HL-60 (cell line): Measurements from ENCODE around the gene NKD1.

ENCODE experiments used
- DNase-seq, 2 experiments: peaks; one replicate each; pipeline ENCODE4 v3.0.0-alpha.2; 2010 to 2020; ENCODE audit warnings: low read depth in 1 of 2, low spot score in 1 of 2
- H3K27ac ChIP-seq: fragments of 250-450 bp; sonication (Bioruptor Pico); replicated peaks from 2 replicates; pipeline ENCODE4 v1.5.1; 2020; ENCODE audit warnings: mild to moderate bottlenecking, moderate library complexity
- H3K27me3 ChIP-seq: fragments of 250-450 bp; sonication (Bioruptor Pico); 2 replicates; pipeline ENCODE4 v1.5.1; 2021; ENCODE audit warnings: mild to moderate bottlenecking, moderate library complexity; ENCODE audit not compliant: insufficient read depth, poor library complexity, severe bottlenecking
- H3K4me3 ChIP-seq: replicated peaks from 2 replicates; pipeline ENCODE4 v1.5.1; 2011; ENCODE audit warnings: mild to moderate bottlenecking, control low read depth, low read length; ENCODE audit not compliant: insufficient read depth
- GABPA ChIP-seq: IDR thresholded peaks from 2 replicates; pipeline ENCODE4 v1.6.1; 2012; ENCODE audit warnings: low read depth
- POLR2AphosphoS5 ChIP-seq: IDR thresholded peaks from 2 replicates; pipeline ENCODE4 v1.6.1; 2012; ENCODE audit warnings: low read depth
- SPI1 ChIP-seq: IDR thresholded peaks from 2 replicates; pipeline ENCODE4 v1.6.1; 2012; ENCODE audit warnings: low read depth, mild to moderate bottlenecking, borderline replicate concordance
- TF ChIP-seq, protein P1 (sequence below): IDR thresholded peaks from 2 replicates; pipeline ENCODE4 v1.6.1; 2012; ENCODE audit warnings: low read depth; ENCODE audit not compliant: insufficient replicate concordance
- TF ChIP-seq, protein P2 (sequence below): IDR thresholded peaks from one replicate; pipeline ENCODE4 v1.5.1; 2011; ENCODE audit warnings: low read length, control low read depth, inconsistent platforms; ENCODE audit not compliant: insufficient read depth

The NKD1 gene

GRCh38 chr16:50546125-50546524 lies 2.1 kb upstream of the NKD1 start:
- H3K4me3 ChIP-seq = no peak overlapping the region
- peaks cover 20% of the 10 kb centered on the region for H3K27me3 ChIP-seq
- no peak for DNase-seq
- no peak for TF ChIP-seq GABPA
- no peak for TF ChIP-seq SPI1
- TF ChIP-seq, protein P1, sequence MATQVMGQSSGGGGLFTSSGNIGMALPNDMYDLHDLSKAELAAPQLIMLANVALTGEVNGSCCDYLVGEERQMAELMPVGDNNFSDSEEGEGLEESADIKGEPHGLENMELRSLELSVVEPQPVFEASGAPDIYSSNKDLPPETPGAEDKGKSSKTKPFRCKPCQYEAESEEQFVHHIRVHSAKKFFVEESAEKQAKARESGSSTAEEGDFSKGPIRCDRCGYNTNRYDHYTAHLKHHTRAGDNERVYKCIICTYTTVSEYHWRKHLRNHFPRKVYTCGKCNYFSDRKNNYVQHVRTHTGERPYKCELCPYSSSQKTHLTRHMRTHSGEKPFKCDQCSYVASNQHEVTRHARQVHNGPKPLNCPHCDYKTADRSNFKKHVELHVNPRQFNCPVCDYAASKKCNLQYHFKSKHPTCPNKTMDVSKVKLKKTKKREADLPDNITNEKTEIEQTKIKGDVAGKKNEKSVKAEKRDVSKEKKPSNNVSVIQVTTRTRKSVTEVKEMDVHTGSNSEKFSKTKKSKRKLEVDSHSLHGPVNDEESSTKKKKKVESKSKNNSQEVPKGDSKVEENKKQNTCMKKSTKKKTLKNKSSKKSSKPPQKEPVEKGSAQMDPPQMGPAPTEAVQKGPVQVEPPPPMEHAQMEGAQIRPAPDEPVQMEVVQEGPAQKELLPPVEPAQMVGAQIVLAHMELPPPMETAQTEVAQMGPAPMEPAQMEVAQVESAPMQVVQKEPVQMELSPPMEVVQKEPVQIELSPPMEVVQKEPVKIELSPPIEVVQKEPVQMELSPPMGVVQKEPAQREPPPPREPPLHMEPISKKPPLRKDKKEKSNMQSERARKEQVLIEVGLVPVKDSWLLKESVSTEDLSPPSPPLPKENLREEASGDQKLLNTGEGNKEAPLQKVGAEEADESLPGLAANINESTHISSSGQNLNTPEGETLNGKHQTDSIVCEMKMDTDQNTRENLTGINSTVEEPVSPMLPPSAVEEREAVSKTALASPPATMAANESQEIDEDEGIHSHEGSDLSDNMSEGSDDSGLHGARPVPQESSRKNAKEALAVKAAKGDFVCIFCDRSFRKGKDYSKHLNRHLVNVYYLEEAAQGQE = no peak
- TF ChIP-seq POLR2AphosphoS5 = no peak
- TF ChIP-seq, protein P2, sequence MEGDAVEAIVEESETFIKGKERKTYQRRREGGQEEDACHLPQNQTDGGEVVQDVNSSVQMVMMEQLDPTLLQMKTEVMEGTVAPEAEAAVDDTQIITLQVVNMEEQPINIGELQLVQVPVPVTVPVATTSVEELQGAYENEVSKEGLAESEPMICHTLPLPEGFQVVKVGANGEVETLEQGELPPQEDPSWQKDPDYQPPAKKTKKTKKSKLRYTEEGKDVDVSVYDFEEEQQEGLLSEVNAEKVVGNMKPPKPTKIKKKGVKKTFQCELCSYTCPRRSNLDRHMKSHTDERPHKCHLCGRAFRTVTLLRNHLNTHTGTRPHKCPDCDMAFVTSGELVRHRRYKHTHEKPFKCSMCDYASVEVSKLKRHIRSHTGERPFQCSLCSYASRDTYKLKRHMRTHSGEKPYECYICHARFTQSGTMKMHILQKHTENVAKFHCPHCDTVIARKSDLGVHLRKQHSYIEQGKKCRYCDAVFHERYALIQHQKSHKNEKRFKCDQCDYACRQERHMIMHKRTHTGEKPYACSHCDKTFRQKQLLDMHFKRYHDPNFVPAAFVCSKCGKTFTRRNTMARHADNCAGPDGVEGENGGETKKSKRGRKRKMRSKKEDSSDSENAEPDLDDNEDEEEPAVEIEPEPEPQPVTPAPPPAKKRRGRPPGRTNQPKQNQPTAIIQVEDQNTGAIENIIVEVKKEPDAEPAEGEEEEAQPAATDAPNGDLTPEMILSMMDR = no peak
- no peak overlapping the region for H3K27ac ChIP-seq

DNA sequence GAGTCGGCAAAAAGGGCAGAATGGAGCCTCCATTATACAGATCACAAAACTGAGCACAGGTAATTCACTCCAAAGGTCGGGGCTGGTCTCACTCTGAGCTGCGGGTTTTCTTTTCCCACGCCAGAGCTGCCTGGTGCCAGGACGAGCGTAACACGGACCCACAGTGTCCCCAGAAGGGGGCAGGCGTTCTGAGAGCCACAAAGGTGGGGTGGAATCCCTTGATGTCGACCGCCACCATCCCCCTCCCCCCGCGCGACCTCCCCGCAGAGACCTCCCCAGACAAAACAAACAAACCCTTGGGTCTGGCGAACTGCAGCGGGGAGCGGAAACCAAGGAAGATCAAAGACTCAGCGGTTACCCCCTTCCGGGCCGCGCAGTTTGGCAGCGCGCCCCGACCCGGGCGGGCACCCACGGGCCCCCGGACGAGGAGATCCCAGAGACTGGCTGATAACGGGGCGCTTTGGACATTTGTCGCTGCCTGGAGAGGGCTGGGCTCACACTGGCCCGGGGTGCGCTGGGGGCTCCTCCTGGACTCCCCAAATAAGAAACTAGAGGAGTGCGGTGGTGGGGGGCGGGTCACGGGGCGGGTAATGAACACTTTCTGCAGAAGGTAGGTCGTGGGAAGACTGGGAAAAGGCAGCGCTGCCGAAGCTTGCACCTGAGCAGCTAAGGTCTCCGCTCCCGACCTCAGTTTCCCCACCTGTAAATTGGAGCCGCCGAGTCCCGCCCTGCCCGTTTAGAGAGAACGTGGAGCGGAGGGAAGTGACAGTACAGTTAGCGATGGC lies 664 bp upstream of the NKD1 start:
- peak; percentile 17 to 31 for DNase-seq
- H3K4me3 ChIP-seq = peak overlapping the region; percentile 81
- no peak overlapping the region for H3K27ac ChIP-seq
- TF ChIP-seq GABPA = no peak
- TF ChIP-seq, protein P1 = no peak
- no peak for TF ChIP-seq SPI1
- TF ChIP-seq, protein P2 = peak; percentile 6
- TF ChIP-seq POLR2AphosphoS5 = no peak
- H3K27me3 ChIP-seq = peaks cover 20% of the 10 kb centered on the region

GRCh38 chr16:50548909-50549560 lies 839 bp downstream of the NKD1 start:
- DNase-seq = no peak
- no peak overlapping the region for H3K27ac ChIP-seq
- no peak for TF ChIP-seq GABPA
- TF ChIP-seq, protein P1 = no peak
- no peak for TF ChIP-seq SPI1
- TF ChIP-seq POLR2AphosphoS5 = no peak
- TF ChIP-seq, protein P2 = no peak
- peak overlapping the region; percentile 81 for H3K4me3 ChIP-seq
- H3K27me3 ChIP-seq = peaks cover 18% of the 10 kb centered on the region
